Endothelial cell of umbilical vein (primary cell): ENCODE data around the gene ZNF462. TPM values are rescaled to one million over a fixed set of nuclear protein-coding genes. Genes with fewer than 3 reads are reported as not detected.

ENCODE experiments used
- BruUV-seq: library from RNA; stranded (reverse); fragments of 400-500 nt; replicated peaks from 2 replicates; lab custom pipeline; 2021; lab: Mats Ljungman, UMichigan
- CTCF ChIA-PET: fragments of 300-600, 350-600 bp; sonication (Branson Sonifier 250); formaldehyde crosslinking; loops from one replicate; lab custom pipeline; 2021; ENCODE audit warnings: antibody characterized with exemption, inconsistent platforms; lab: Charles Lee
- POLR2A ChIA-PET: fragments of 300-600, 350-600 bp; sonication (Branson Sonifier 250); formaldehyde crosslinking; loops from one replicate; lab custom pipeline; 2021; ENCODE audit warnings: antibody characterized with exemption, inconsistent platforms; lab: Charles Lee
- DNase-seq: peaks from one replicate; pipeline ENCODE4 v3.0.0-alpha.2; 2011; ENCODE audit warnings: low read depth, low spot score
- FAIRE-seq: peaks from 2 replicates; lab custom pipeline; 2011; peaks lifted over from hg19 to GRCh38; lab: Jason Lieb, UNC
- H2AFZ ChIP-seq: 2 replicates; pipeline ENCODE4 v1.6.0; 2012; ENCODE audit warnings: low read depth, low read length, control low read depth, inconsistent platforms
- H3K27ac ChIP-seq: 2 replicates; pipeline ENCODE4 v1.5.1; 2011; ENCODE audit warnings: low read depth, mild to moderate bottlenecking, control low read depth, low read length, moderate library complexity; ENCODE audit not compliant: insufficient read depth
- H3K27me3 ChIP-seq, 2 experiments: 2 replicates each; pipeline versions ENCODE4 v1.6.0 to v1.6.1; 2011; ENCODE audit warnings: low read length in 2 of 2, mixed read lengths in 1 of 2; ENCODE audit not compliant: control insufficient read depth in 2 of 2, insufficient read depth in 2 of 2
- H3K36me3 ChIP-seq, 2 experiments: 2 replicates in 1 of 2; 3 replicates in 1 of 2; pipeline ENCODE4 v1.5.1; 2011; ENCODE audit warnings: low read length in 2 of 2, mild to moderate bottlenecking in 1 of 2, moderate library complexity in 1 of 2; ENCODE audit not compliant: control insufficient read depth in 2 of 2, insufficient read depth in 2 of 2; ENCODE audit errors: extremely low read depth in 1 of 2
- H3K4me1 ChIP-seq: 3 replicates; pipeline ENCODE4 v1.5.1; 2011; ENCODE audit warnings: mild to moderate bottlenecking, low read length; ENCODE audit not compliant: control insufficient read depth, insufficient read depth; ENCODE audit errors: extremely low read depth
- H3K4me2 ChIP-seq: 2 replicates; pipeline ENCODE4 v1.6.1; 2011; ENCODE audit warnings: low read length, control low read depth, mixed read lengths; ENCODE audit not compliant: insufficient read depth
- H3K4me3 ChIP-seq, 3 experiments: fragments of 200-600 bp in 1 of 3; sonication (generic), shearing (Covaris generic) in 1 of 3; replicated peaks in 1 of 3; 2 replicates each; pipeline ENCODE4 v1.5.1; 2011 to 2016; ENCODE audit warnings: control low read depth in 3 of 3, low read length in 3 of 3, mild to moderate bottlenecking in 2 of 3, inconsistent platforms in 1 of 3, low read depth in 1 of 3, moderate library complexity in 1 of 3; ENCODE audit not compliant: insufficient read depth in 1 of 3
- H3K79me2 ChIP-seq: 2 replicates; pipeline ENCODE4 v1.6.0; 2012; ENCODE audit warnings: low read length, inconsistent platforms; ENCODE audit not compliant: control insufficient read depth, insufficient read depth
- H3K9ac ChIP-seq: replicated peaks from 2 replicates; pipeline ENCODE3; 2011; ENCODE audit warnings: low read length, control low read depth; ENCODE audit not compliant: insufficient read depth; ENCODE audit errors: extremely low read depth
- H3K9me1 ChIP-seq: replicated peaks from 3 replicates; pipeline ENCODE4 v1.6.0; 2011; ENCODE audit warnings: mild to moderate bottlenecking, low read length; ENCODE audit not compliant: control insufficient read depth, insufficient read depth; ENCODE audit errors: extremely low read depth
- H3K9me3 ChIP-seq: replicated peaks from 2 replicates; pipeline ENCODE4 v1.5.1; 2012; ENCODE audit warnings: low read length, inconsistent platforms; ENCODE audit not compliant: control insufficient read depth, insufficient read depth
- H4K20me1 ChIP-seq: replicated peaks from 2 replicates; pipeline ENCODE3; 2011; ENCODE audit warnings: mild to moderate bottlenecking, low read length; ENCODE audit not compliant: control insufficient read depth, insufficient read depth; ENCODE audit errors: extremely low read depth
- CTCF ChIP-seq, 2 donors: IDR thresholded peaks; 1 replicate in 1 of 2; 2 replicates in 1 of 2; pipeline ENCODE4 v1.5.1; 2011; ENCODE audit warnings: low read length in 2 of 2, mild to moderate bottlenecking in 2 of 2, moderate library complexity in 2 of 2, control low read depth in 1 of 2, inconsistent platforms in 1 of 2, low read depth in 1 of 2; ENCODE audit not compliant: insufficient read depth in 1 of 2; ENCODE audit errors: extremely low read depth in 1 of 2
- EZH2 ChIP-seq: IDR thresholded peaks from 2 replicates; pipeline ENCODE4 v1.6.1; 2012; ENCODE audit warnings: borderline replicate concordance, low read depth, mild to moderate bottlenecking, moderate library complexity, low read length, inconsistent platforms; ENCODE audit not compliant: severe bottlenecking
- FOS ChIP-seq: IDR thresholded peaks from 2 replicates; pipeline ENCODE4 v1.6.1; 2011; ENCODE audit warnings: mild to moderate bottlenecking, low read length, moderate library complexity, borderline replicate concordance; ENCODE audit not compliant: insufficient read depth
- GATA2 ChIP-seq: IDR thresholded peaks from 2 replicates; pipeline ENCODE4 v1.7.0; 2011; ENCODE audit warnings: low read depth, mild to moderate bottlenecking, moderate library complexity, mixed read lengths, low read length; ENCODE audit not compliant: insufficient read length, insufficient read depth
- JUN ChIP-seq: IDR thresholded peaks from 2 replicates; pipeline ENCODE4 v1.6.1; 2011; ENCODE audit warnings: borderline replicate concordance, low read depth; ENCODE audit not compliant: insufficient read length, insufficient read depth
- MAX ChIP-seq: IDR thresholded peaks from 2 replicates; pipeline ENCODE4 v1.6.1; 2011; ENCODE audit not compliant: insufficient read depth, insufficient read length
- MYC ChIP-seq: IDR thresholded peaks from one replicate; pipeline ENCODE4 v1.6.1; 2011; ENCODE audit warnings: mild to moderate bottlenecking, low read depth, low read length
- POLR2A ChIP-seq: IDR thresholded peaks from 2 replicates; pipeline ENCODE4 v1.6.1; 2012; ENCODE audit warnings: low read depth, mild to moderate bottlenecking, control low read depth, low read length
- POLR2AphosphoS5 ChIP-seq: IDR thresholded peaks from 2 replicates; pipeline ENCODE4 v1.6.1; 2012; ENCODE audit warnings: low read depth, mild to moderate bottlenecking, control low read depth, low read length, moderate library complexity; ENCODE audit not compliant: insufficient read depth
- dilution Hi-C: fragments of 300-500 bp; cut with MboI; formaldehyde crosslinking; loops from one replicate; pipeline ENCODE4 v1.15.0; 2019; ENCODE audit warnings: low sequenced_read_pairs; ENCODE audit not compliant: extremely low pct_ligation_motif_present
- intact Hi-C: fragments of 100-400 bp; cut with micrococcal nuclease; formaldehyde crosslinking; loops from one replicate; pipeline ENCODE4 v1.10.0; 2022
- polyA plus RNA-seq, 4 experiments: library from polyadenylated mRNA; depleted of rRNA in 3 of 4; stranded (reverse) in 3 of 4; unstranded in 1 of 4; fragments of >200 nt; gene quantifications; 2 replicates each; pipeline versions ENCODE4 v1.2.1 to v1.2.3, GENCODE V29; 2011 to 2012; ENCODE audit warnings: missing spikeins in 1 of 4
- total RNA-seq: library from RNA; stranded (reverse); gene quantifications from 2 replicates; pipeline ENCODE4 v1.2.3, GENCODE V29; 2021

ZNF462 gene
- total and polyA plus RNA-seq, 2 donors (not counting 3 experiments of a cell fraction or from before 2014, with no cell fraction given) = 6.2 to 24.7 TPM

DNA sequence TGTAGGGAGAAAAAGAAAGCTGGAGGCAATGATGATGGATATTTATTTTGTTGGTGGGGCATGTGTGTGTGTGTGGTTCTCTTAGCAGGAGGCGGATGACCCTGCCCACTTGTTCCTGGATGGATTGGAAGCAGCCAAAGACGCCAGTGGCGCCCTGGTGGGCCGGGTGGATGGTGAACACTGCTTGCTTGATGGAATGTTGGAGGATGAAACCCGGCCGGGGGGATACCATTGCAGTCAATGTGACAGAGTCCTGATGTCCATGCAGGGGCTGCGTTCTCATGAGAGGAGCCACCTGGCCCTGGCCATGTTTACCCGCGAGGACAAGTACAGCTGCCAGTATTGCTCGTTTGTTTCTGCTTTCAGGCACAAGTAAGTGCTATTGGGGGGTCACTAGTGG, 69.2 kb downstream of the ZNF462 start:
- ChIA-PET POLR2A (interaction anchor here (0.6 kb wide), 1 partner anchor 33 kb away, joined by 4 read pairs; no protein-coding TSS in a partner anchor), CTCF (interaction anchor here (0.8 kb wide), 1 partner anchor 11 kb away, joined by 3 read pairs; no protein-coding TSS in a partner anchor)
- FAIRE-seq (no peak), DNase-seq (no peak)
- Histone ChIP-seq H3K9me1 (no peaks in the 10 kb centered on the region), H3K9ac (no peak overlapping the region), H4K20me1 (no peaks in the 10 kb centered on the region), H3K4me2 (no peak overlapping the region), H3K4me3 (no peak overlapping the region), H3K36me3 (peaks cover 6 to 15% of the 10 kb centered on the region in 2 experiments), H3K27me3 (no peaks in the 10 kb centered on the region), H3K9me3 (no peaks in the 10 kb centered on the region), H3K27ac (no peak overlapping the region), H2AFZ (no peak overlapping the region), H3K4me1 (no peaks in the 10 kb centered on the region), H3K79me2 (no peaks in the 10 kb centered on the region)
- dilution Hi-C loops = no loop called here
- intact Hi-C loops = no loop called here
- no TSS peak for BruUV-seq
- TF ChIP-seq MYC (no peak), FOS (no peak), MAX (no peak), POLR2AphosphoS5 (no peak), EZH2 (no peak), JUN (no peak), GATA2 (no peak), CTCF (IDR thresholded peaks at IDR 0.05; ENCODE audit: extremely low read depth in 1 of 2, insufficient read depth in 1 of 2, low read depth in 1 of 2, low read length in 2 of 2) (no peak), POLR2A (no peak)
